Mucosa of rectum (tissue), 2 donors: ENCODE measurements around the gene DRC1.
"Not testable (repeated sequence)": the region's sequence is repeated elsewhere in the genome, so short reads cannot be mapped to it uniquely, and the experiment has no call there.

Experiments
- H3K27ac ChIP-seq, 2 donors: one replicate each; pipeline ENCODE4 v1.7.0; 2013; ENCODE audit warnings: inconsistent platforms in 2 of 2, low read depth in 2 of 2, low read length in 2 of 2
- H3K27me3 ChIP-seq, 2 donors: one replicate each; pipeline ENCODE4 v1.7.0; 2013; ENCODE audit warnings: low read length in 2 of 2; ENCODE audit not compliant: control insufficient read depth in 2 of 2, insufficient read depth in 2 of 2
- H3K36me3 ChIP-seq, 2 donors: one replicate each; pipeline ENCODE4 v1.7.0; 2013; ENCODE audit warnings: low read length in 2 of 2; ENCODE audit not compliant: control insufficient read depth in 2 of 2, insufficient read depth in 2 of 2
- H3K4me1 ChIP-seq, 2 donors: one replicate each; pipeline ENCODE4 v1.7.0; 2013; ENCODE audit warnings: low read length in 2 of 2, mild to moderate bottlenecking in 1 of 2; ENCODE audit not compliant: control insufficient read depth in 2 of 2, insufficient read depth in 2 of 2
- H3K4me3 ChIP-seq, 2 donors: one replicate each; pipeline ENCODE4 v1.7.0; 2013; ENCODE audit warnings: low read length in 2 of 2
- H3K9ac ChIP-seq, 2 donors: one replicate each; pipeline ENCODE4 v1.7.0; 2013; ENCODE audit warnings: low read length in 2 of 2, low read depth in 1 of 2, mild to moderate bottlenecking in 1 of 2
- H3K9me3 ChIP-seq, 2 donors: one replicate each; pipeline ENCODE4 v1.7.0; 2013; ENCODE audit warnings: low read length in 2 of 2; ENCODE audit not compliant: control insufficient read depth in 2 of 2
- donor health status: healthy.
- donor health status: Normal muscosa, but diverticular disease.

The DRC1 gene

DNA sequence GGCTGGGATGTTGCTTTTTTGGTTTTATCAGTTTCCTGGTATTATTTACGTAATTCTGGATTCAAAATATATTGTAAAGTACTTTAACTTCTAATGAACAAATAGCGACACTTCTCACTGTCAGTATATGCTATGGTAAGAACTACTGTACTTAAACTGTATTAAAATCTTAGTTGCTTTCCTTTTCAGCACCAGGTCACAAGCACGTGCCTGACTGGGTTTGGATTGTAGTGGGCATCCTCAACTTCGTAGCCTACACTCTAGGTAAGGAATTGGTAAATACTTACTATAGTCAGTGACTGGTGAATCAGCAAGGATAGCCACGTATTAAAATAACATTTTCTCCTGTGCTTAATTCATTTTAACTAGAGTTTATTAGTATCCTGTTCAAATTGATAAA is 34.8 kb upstream of the DRC1 start:
- no peaks in the 10 kb centered on the region for H3K9me3 ChIP-seq
- H3K9ac ChIP-seq: no peak overlapping the region
- H3K36me3 ChIP-seq: peaks cover 9 to 18% of the 10 kb centered on the region in 2 donors
- no peaks in the 10 kb centered on the region for H3K27me3 ChIP-seq
- H3K4me3 ChIP-seq: no peak overlapping the region
- H3K4me1 ChIP-seq: peaks cover 0 to 5% of the 10 kb centered on the region in 2 donors
- no peak overlapping the region for H3K27ac ChIP-seq

DNA sequence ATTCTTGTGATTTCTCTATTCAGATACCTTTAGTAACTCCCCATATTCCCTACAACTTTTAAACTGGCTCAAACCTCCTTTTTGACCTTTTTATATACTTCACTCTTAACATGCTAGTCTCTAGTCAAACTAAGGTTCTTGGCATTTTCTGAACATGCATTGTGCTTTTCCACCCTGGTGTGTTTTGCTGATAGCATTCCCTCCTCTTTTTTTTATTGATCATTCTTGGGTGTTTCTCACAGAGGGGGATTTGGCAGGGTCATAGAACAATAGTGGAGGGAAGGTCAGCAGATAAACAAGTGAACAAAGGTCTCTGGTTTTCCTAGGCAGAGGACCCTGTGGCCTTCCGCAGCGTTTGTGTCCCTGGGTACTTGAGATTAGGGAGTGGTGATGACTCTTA is 32.1 kb upstream of the DRC1 start:
- not testable (repeated sequence) for H3K27me3 ChIP-seq, H3K9me3 ChIP-seq, H3K27ac ChIP-seq, H3K4me3 ChIP-seq, H3K9ac ChIP-seq, H3K4me1 ChIP-seq
- peaks cover 11 to 18% of the 10 kb centered on the region in 2 donors for H3K36me3 ChIP-seq

- not testable (repeated sequence) for H3K27me3 ChIP-seq, H3K9ac ChIP-seq, H3K4me1 ChIP-seq, H3K4me3 ChIP-seq, H3K9me3 ChIP-seq, H3K27ac ChIP-seq
- H3K36me3 ChIP-seq: peaks cover 17 to 20% of the 10 kb centered on the region in 2 donors
Observed at GRCh38 chr2:26370909-26371308, 30.8 kb upstream of the DRC1 start.

DNA sequence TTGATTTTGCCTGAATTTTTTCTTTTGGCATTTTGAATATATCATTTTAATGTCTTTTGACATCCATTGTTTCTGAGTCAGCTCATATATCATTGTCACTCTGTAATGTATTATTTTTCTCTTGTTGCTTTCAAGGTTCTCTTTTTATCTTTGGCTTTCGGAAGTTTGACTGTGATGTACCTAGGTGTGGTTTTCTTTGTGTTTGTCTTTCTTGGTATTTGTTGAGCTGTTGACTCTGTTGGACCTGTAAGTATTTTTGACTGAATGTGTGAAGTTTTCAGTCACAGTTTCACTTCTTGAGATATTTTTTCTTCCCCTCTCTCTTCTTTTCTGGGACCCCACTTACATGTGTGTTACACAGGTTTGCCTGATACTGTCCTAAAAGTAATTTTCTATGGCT is 24.9 kb upstream of the DRC1 start:
- H3K36me3 ChIP-seq: peaks cover 8 to 9% of the 10 kb centered on the region in 2 donors
- H3K27ac ChIP-seq: no peak overlapping the region
- no peaks in the 10 kb centered on the region for H3K27me3 ChIP-seq
- H3K9me3 ChIP-seq: no peaks in the 10 kb centered on the region
- no peak overlapping the region for H3K9ac ChIP-seq
- H3K4me3 ChIP-seq: no peak overlapping the region
- H3K4me1 ChIP-seq: no peaks in the 10 kb centered on the region

DNA sequence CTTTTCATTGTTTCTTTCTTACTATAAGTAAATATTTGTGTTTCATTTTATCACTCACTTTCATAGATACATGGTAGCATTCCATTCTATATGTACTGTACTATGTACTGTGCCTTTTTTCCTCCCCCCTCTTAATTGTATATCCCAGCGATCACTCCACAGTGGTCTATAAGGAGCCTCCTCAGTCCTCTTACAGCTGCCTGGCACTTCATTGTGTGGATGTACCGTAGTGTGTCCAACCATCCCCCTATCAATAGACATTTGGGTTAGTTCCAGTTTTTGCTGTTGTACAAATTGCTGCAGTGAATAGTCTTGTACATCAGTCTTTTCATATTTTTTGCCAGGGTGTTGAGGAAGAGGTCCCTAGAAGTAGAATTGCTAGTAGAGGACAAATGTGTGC is 21.4 kb upstream of the DRC1 start:
- H3K4me1 ChIP-seq: no peaks in the 10 kb centered on the region
- H3K4me3 ChIP-seq: no peak overlapping the region
- H3K36me3 ChIP-seq: peaks cover under 1 to 3% of the 10 kb centered on the region in 2 donors
- H3K9me3 ChIP-seq: no peaks in the 10 kb centered on the region
- no peak overlapping the region for H3K27ac ChIP-seq
- H3K9ac ChIP-seq: no peak overlapping the region
- no peaks in the 10 kb centered on the region for H3K27me3 ChIP-seq

DNA sequence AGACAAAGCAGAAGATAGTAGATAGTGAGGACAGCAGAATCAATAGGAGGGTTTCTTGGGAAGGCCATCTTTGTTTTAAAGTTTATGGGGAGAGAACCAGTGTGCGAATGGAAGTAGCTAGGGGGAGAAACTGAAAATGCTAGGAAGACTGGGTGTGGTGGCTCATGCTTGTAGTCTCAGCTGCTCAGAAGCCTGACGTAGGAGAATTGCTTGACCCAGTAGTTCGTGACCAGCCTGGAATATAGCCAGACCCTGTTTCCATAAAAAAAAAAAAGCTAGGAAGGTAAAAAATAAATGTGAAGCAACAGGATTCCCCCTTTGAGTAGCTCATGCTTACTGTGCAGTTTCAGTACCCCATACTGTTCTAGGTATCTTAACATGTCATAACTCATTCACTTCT is 19.2 kb upstream of the DRC1 start:
- Histone ChIP-seq H3K27ac (no peak overlapping the region), H3K4me1 (no peaks in the 10 kb centered on the region), H3K4me3 (no peak overlapping the region), H3K36me3 (peaks cover 5 to 10% of the 10 kb centered on the region in 2 donors), H3K27me3 (no peaks in the 10 kb centered on the region), H3K9ac (no peak overlapping the region), H3K9me3 (no peaks in the 10 kb centered on the region)

- H3K36me3 ChIP-seq: peaks cover 9 to 14% of the 10 kb centered on the region in 2 donors
- no peak overlapping the region for H3K9ac ChIP-seq
- no peaks in the 10 kb centered on the region for H3K27me3 ChIP-seq
- H3K27ac ChIP-seq: no peak overlapping the region
- no peaks in the 10 kb centered on the region for H3K9me3 ChIP-seq
- H3K4me3 ChIP-seq: no peak overlapping the region
- no peaks in the 10 kb centered on the region for H3K4me1 ChIP-seq
Observed at GRCh38 chr2:26384183-26384582, 17.5 kb upstream of the DRC1 start.

DNA sequence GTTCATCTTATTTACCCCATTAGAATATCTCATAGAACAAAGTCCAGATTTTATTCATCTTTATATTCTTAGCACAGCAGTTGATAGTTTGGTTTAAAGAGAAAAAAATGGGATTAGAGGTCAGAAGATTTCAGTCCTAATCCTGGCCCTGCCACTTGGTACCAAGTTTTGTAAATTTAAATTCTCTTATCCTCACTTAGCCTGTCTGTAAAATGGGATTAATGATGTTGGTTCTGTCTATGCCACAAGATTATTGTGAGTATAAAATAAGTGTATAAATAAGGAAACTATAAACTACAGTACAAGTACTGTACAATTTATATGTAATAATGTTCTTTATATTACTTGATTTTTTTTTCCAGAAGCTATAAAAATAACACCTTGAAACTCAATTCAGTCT is 17.1 kb upstream of the DRC1 start:
- Histone ChIP-seq H3K4me3 (no peak overlapping the region), H3K9me3 (no peaks in the 10 kb centered on the region), H3K9ac (no peak overlapping the region), H3K36me3 (peaks cover 13 to 18% of the 10 kb centered on the region in 2 donors), H3K27me3 (no peaks in the 10 kb centered on the region), H3K27ac (no peak overlapping the region), H3K4me1 (no peaks in the 10 kb centered on the region)

GRCh38 chr2:26387189-26387588 is 14.5 kb upstream of the DRC1 start:
- peaks cover 20 to 22% of the 10 kb centered on the region in 2 donors for H3K36me3 ChIP-seq
- H3K27me3 ChIP-seq: no peaks in the 10 kb centered on the region
- H3K9me3 ChIP-seq: no peaks in the 10 kb centered on the region
- no peak overlapping the region for H3K9ac ChIP-seq
- no peak overlapping the region for H3K27ac ChIP-seq
- H3K4me1 ChIP-seq: no peaks in the 10 kb centered on the region
- H3K4me3 ChIP-seq: no peak overlapping the region

DNA sequence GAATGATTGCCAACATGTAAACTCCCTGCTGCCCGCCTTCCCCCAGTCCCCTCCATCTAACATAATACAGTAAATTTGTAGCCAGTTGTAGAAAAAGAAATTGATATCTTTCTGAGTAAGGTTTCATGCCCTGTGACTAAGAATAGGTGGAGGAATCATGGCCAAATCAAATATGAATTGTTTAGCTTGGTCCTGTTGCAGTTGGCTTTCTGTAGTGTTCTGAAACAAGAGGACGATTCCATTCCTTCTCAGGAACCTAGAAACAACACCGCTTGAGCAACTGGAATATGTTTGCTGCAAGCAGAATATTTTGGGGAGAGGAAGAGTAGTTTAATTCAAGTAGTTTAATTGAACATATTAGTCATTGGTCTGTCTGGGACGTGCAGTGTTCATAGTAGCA is 7.0 kb upstream of the DRC1 start:
- Histone ChIP-seq H3K9me3 (no peaks in the 10 kb centered on the region), H3K4me1 (no peaks in the 10 kb centered on the region), H3K27ac (no peak overlapping the region), H3K9ac (no peak overlapping the region), H3K36me3 (peaks cover 3 to 6% of the 10 kb centered on the region in 2 donors), H3K27me3 (no peaks in the 10 kb centered on the region), H3K4me3 (no peak overlapping the region)

GRCh38 chr2:26395394-26395793 is 6.3 kb upstream of the DRC1 start:
- no peak overlapping the region for H3K4me3 ChIP-seq

More at GRCh38 chr2:26395394-26395793, 6.3 kb upstream of the DRC1 start:
- no peaks in the 10 kb centered on the region for H3K27me3 ChIP-seq
- no peaks in the 10 kb centered on the region for H3K9me3 ChIP-seq
- H3K9ac ChIP-seq: no peak overlapping the region
- H3K4me1 ChIP-seq: no peaks in the 10 kb centered on the region
- no peak overlapping the region for H3K27ac ChIP-seq
- H3K36me3 ChIP-seq: peaks cover 0 to 5% of the 10 kb centered on the region in 2 donors
